Liver (tissue), 9 donors: ENCODE data around the gene ENOX1. TPM values are rescaled to one million over a fixed set of nuclear protein-coding genes. Genes with fewer than 3 reads are reported as not detected.

Source experiments
- DNase-seq: peaks from one replicate; pipeline ENCODE4 v3.0.0-alpha.2; 2017; ENCODE audit warnings: low spot score
- H3K27ac ChIP-seq, 2 donors: one replicate each; pipeline ENCODE4 v1.7.0; 2013; ENCODE audit warnings: inconsistent platforms in 2 of 2, low read length in 2 of 2, control low read depth in 1 of 2, low read depth in 1 of 2, mild to moderate bottlenecking in 1 of 2
- H3K27me3 ChIP-seq, 4 donors: one replicate each; pipeline versions ENCODE4 v1.6.1 to v1.7.0; 2013; ENCODE audit warnings: low read length in 3 of 4, inconsistent platforms in 1 of 4, mild to moderate bottlenecking in 1 of 4, moderate library complexity in 1 of 4; ENCODE audit not compliant: control insufficient read depth in 4 of 4, insufficient read depth in 4 of 4
- H3K36me3 ChIP-seq, 4 donors: one replicate each; pipeline versions ENCODE4 v1.6.1 to v1.7.0; 2013; ENCODE audit warnings: low read length in 3 of 4, mild to moderate bottlenecking in 3 of 4, low read depth in 1 of 4, moderate library complexity in 1 of 4; ENCODE audit not compliant: control insufficient read depth in 4 of 4, insufficient read depth in 3 of 4
- H3K4me1 ChIP-seq, 4 donors: one replicate each; pipeline versions ENCODE4 v1.6.1 to v1.7.0; 2013; ENCODE audit warnings: low read length in 3 of 4, mild to moderate bottlenecking in 3 of 4, moderate library complexity in 1 of 4; ENCODE audit not compliant: control insufficient read depth in 4 of 4, insufficient read depth in 4 of 4
- H3K4me3 ChIP-seq, 3 donors: one replicate each; pipeline versions ENCODE4 v1.6.1 to v1.7.0; 2013; ENCODE audit warnings: low read length in 3 of 3, control low read depth in 1 of 3, low read depth in 1 of 3, mild to moderate bottlenecking in 1 of 3
- H3K9ac ChIP-seq, 2 donors: one replicate each; pipeline ENCODE4 v1.7.0; 2013; ENCODE audit warnings: low read length in 2 of 2, mild to moderate bottlenecking in 2 of 2, moderate library complexity in 2 of 2, control low read depth in 1 of 2, low read depth in 1 of 2
- H3K9me3 ChIP-seq, 4 donors: one replicate each; pipeline versions ENCODE4 v1.6.1 to v1.7.0; 2013; ENCODE audit warnings: low read length in 3 of 4; ENCODE audit not compliant: control insufficient read depth in 4 of 4
- ATF3 ChIP-seq: IDR thresholded peaks from 2 replicates; pipeline ENCODE4 v1.6.1; 2016; ENCODE audit warnings: antibody characterized with exemption
- CTCF ChIP-seq: fragments of 150-350 bp; IDR thresholded peaks from 2 replicates; pipeline ENCODE4 v1.5.1; 2017; ENCODE audit warnings: improper control_type of control experiment, low read depth, low read length; ENCODE audit not compliant: missing input control
- EGR1 ChIP-seq, 2 donors: IDR thresholded peaks; 2 replicates each; pipeline ENCODE4 v1.6.1; 2016 to 2018; ENCODE audit warnings: antibody characterized with exemption in 2 of 2, low read depth in 2 of 2
- FOXA1 ChIP-seq: IDR thresholded peaks from 2 replicates; pipeline ENCODE4 v1.6.1; 2016; ENCODE audit warnings: antibody characterized with exemption
- FOXA2 ChIP-seq: IDR thresholded peaks from 2 replicates; pipeline ENCODE4 v1.6.1; 2016; ENCODE audit warnings: antibody characterized with exemption
- GABPA ChIP-seq, 2 donors: IDR thresholded peaks in 1 of 2; conservative IDR thresholded peaks in 1 of 2; 2 replicates each; pipeline ENCODE4 v1.6.1; 2016; ENCODE audit warnings: antibody characterized with exemption in 2 of 2, mild to moderate bottlenecking in 1 of 2, moderate library complexity in 1 of 2
- HNF4A ChIP-seq, 2 donors: conservative IDR thresholded peaks; 2 replicates each; pipeline ENCODE4 v1.6.1; 2016; ENCODE audit warnings: antibody characterized with exemption in 2 of 2, mild to moderate bottlenecking in 2 of 2
- HNF4G ChIP-seq: IDR thresholded peaks from 2 replicates; pipeline ENCODE4 v1.6.1; 2016; ENCODE audit warnings: antibody characterized with exemption
- JUND ChIP-seq, 2 donors: IDR thresholded peaks; 2 replicates each; pipeline ENCODE4 v1.6.1; 2016; ENCODE audit warnings: antibody characterized with exemption in 2 of 2
- MAX ChIP-seq: IDR thresholded peaks from 2 replicates; pipeline ENCODE4 v1.6.1; 2016; ENCODE audit warnings: antibody characterized with exemption
- NR2F2 ChIP-seq: IDR thresholded peaks from 2 replicates; pipeline ENCODE4 v1.6.1; 2016; ENCODE audit warnings: antibody characterized with exemption
- RAD21 ChIP-seq, 2 donors: IDR thresholded peaks; 2 replicates each; pipeline ENCODE4 v1.6.1; 2016; ENCODE audit warnings: antibody characterized with exemption in 2 of 2, mild to moderate bottlenecking in 2 of 2
- REST ChIP-seq: IDR thresholded peaks from 2 replicates; pipeline ENCODE4 v1.6.1; 2016; ENCODE audit warnings: antibody characterized with exemption, mild to moderate bottlenecking
- RXRA ChIP-seq, 2 donors: IDR thresholded peaks; 2 replicates each; pipeline ENCODE4 v1.6.1; 2017 to 2018; ENCODE audit warnings: antibody characterized with exemption in 2 of 2, mild to moderate bottlenecking in 1 of 2
- SP1 ChIP-seq: IDR thresholded peaks from 2 replicates; pipeline ENCODE4 v1.6.1; 2018; ENCODE audit warnings: antibody characterized with exemption, mild to moderate bottlenecking
- TAF1 ChIP-seq: conservative IDR thresholded peaks from 2 replicates; pipeline ENCODE4 v1.6.1; 2016; ENCODE audit warnings: antibody characterized with exemption, mild to moderate bottlenecking
- YY1 ChIP-seq: IDR thresholded peaks from 2 replicates; pipeline ENCODE4 v1.6.1; 2016; ENCODE audit warnings: antibody characterized with exemption, mild to moderate bottlenecking
- ZBTB33 ChIP-seq: IDR thresholded peaks from 2 replicates; pipeline ENCODE4 v1.6.1; 2016; ENCODE audit warnings: antibody characterized with exemption
- WGBS: extraction: QIAGEN DNeasy Blood & Tissue Kit; methylation state at CpG from one replicate; pipeline ENCODE4 v1.1.7; 2013; 5-methylcytosine and 5-hydroxymethylcytosine counted together
- polyA plus RNA-seq, 2 donors: library from polyadenylated mRNA; stranded (reverse) in 1 of 2; unstranded in 1 of 2; fragments of 200-250 nt in 1 of 2; fragments of >200 nt in 1 of 2; fragmentation: Nextera tagmentation in 1 of 2; extraction: Ambion mirVana in 1 of 2; gene quantifications; one replicate each; pipeline versions ENCODE4 v1.2.1 to v1.2.3, GENCODE V29; 2013 to 2015
- total RNA-seq, 2 donors: library from RNA; depleted of rRNA; stranded (reverse); fragments of >200 nt; gene quantifications; one replicate each; pipeline ENCODE4 v1.2.3, GENCODE V29; 2014
- donor health status: healthy.
- donor health status: healthy.
- donor health status: healthy.
- donor health status: healthy.
- donor health status: healthy.

The ENOX1 gene
- total and polyA plus RNA-seq, 4 donors, result 0.02 to 0.33 (median 0.08) TPM; not detected in 1

GRCh38 chr13:43492311-43492710 lies 294.5 kb downstream of the ENOX1 start:
- H3K27me3 ChIP-seq, result no peaks in the 10 kb centered on the region
- no peak for DNase-seq
- no peaks in the 10 kb centered on the region for H3K36me3 ChIP-seq
- 93% methylated on average over 2 of the region's 2 CpGs for WGBS
- peaks cover 0 to 3% (median 0%) of the 10 kb centered on the region in 4 donors for H3K9me3 ChIP-seq
- TF ChIP-seq GABPA (IDR thresholded peaks at IDR 0.05 in 1 of 2, conservative IDR thresholded peaks at IDR 0.05 in 1 of 2) (no peak), RXRA (IDR thresholded peaks at IDR 0.05) (no peak), FOXA1 (no peak), ZBTB33 (no peak), FOXA2 (no peak), JUND (IDR thresholded peaks at IDR 0.05) (no peak), REST (no peak), HNF4A (conservative IDR thresholded peaks at IDR 0.05) (no peak), SP1 (no peak), MAX (no peak), RAD21 (IDR thresholded peaks at IDR 0.05) (no peak), NR2F2 (no peak), CTCF (no peak), EGR1 (IDR thresholded peaks at IDR 0.05; ENCODE audit: low read depth in 2 of 2) (no peak), TAF1 (no peak), HNF4G (no peak), YY1 (no peak), ATF3 (no peak)
- no peak overlapping the region for H3K4me3 ChIP-seq
- H3K27ac ChIP-seq, result no peak overlapping the region
- no peaks in the 10 kb centered on the region for H3K4me1 ChIP-seq
- H3K9ac ChIP-seq, result no peak overlapping the region
